Loucy (cell line): Measurements from ENCODE around the gene FRS2.

Experiments used
- CTCF ChIP-seq: fragments of 200-600 bp; sonication (generic); conservative IDR thresholded peaks from 2 replicates; pipeline ENCODE4 v1.5.1; 2014; ENCODE audit warnings: mild to moderate bottlenecking, antibody characterized with exemption, low read length
- EZH2phosphoT487 ChIP-seq: fragments of 200-600 bp; IDR thresholded peaks from 2 replicates; pipeline ENCODE4 v1.6.1; 2018; ENCODE audit warnings: antibody characterized with exemption, mild to moderate bottlenecking, moderate library complexity, borderline replicate concordance

GRCh38 chr12:69471076-69471430 is 865 bp downstream of the FRS2 start:
- TF ChIP-seq CTCF (no peak), EZH2phosphoT487 (no peak)
